GM18499 (cell line): ENCODE results near the gene CFAP54.
"Not testable (repeated sequence)": the region's sequence is repeated elsewhere in the genome, so short reads cannot be mapped to it uniquely, and the experiment has no call there.

ENCODE experiments used
- ATAC-seq: cut with Tn5 transposase; IDR thresholded peaks from one replicate; pipeline ENCODE4 v1.9.1; 2021; ENCODE audit warnings: moderate number of reproducible peaks; ENCODE audit not compliant: insufficient read depth, unreplicated experiment

Gene CFAP54

GRCh38 chr12:96471368-96472050 is 17.9 kb upstream of the CFAP54 start:
- no peak for ATAC-seq

GRCh38 chr12:96472384-96472783 is 17.0 kb upstream of the CFAP54 start:
- no peak for ATAC-seq

DNA sequence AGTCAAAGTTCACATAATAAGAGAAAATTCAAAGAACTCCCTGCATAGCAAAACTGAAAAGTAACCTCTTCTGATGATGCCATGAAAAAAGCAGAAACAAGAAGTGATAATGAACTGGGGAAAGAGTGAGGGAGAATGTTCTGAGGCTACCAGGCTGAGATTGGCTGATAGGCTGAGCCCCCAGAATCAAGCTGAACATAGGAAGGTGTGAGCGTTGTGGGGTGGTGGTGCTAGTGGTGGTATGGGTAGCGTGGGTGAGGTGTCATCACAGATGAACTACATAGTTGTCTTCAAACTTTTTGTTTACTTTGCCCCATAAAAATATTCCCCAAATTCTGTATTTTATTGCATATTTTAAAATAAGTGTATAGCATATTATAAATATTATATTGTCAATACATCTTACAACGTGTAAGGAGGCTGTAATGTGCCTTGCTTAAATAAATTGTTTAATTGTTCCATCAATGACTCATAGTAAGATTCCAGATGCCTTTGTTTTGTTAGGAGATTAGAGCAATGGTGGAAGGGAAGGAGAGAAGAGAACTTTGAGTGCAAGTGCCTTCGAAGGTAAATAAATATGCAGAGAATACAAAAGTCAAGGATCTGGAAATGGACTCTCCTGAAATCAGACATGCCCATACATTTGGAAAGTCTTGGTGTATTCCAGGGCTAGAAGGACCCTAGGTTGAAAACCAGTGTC is 15.8 kb upstream of the CFAP54 start:
- ATAC-seq = no peak

- no peak for ATAC-seq
Measured at GRCh38 chr12:96474206-96474605, 15.2 kb upstream of the CFAP54 start.

GRCh38 chr12:96478011-96478410 is 11.4 kb upstream of the CFAP54 start:
- no peak for ATAC-seq

- ATAC-seq = no peak
Measured at GRCh38 chr12:96482086-96482485, 7.3 kb upstream of the CFAP54 start.

GRCh38 chr12:96483116-96483515 is 6.3 kb upstream of the CFAP54 start:
- ATAC-seq = no peak

DNA sequence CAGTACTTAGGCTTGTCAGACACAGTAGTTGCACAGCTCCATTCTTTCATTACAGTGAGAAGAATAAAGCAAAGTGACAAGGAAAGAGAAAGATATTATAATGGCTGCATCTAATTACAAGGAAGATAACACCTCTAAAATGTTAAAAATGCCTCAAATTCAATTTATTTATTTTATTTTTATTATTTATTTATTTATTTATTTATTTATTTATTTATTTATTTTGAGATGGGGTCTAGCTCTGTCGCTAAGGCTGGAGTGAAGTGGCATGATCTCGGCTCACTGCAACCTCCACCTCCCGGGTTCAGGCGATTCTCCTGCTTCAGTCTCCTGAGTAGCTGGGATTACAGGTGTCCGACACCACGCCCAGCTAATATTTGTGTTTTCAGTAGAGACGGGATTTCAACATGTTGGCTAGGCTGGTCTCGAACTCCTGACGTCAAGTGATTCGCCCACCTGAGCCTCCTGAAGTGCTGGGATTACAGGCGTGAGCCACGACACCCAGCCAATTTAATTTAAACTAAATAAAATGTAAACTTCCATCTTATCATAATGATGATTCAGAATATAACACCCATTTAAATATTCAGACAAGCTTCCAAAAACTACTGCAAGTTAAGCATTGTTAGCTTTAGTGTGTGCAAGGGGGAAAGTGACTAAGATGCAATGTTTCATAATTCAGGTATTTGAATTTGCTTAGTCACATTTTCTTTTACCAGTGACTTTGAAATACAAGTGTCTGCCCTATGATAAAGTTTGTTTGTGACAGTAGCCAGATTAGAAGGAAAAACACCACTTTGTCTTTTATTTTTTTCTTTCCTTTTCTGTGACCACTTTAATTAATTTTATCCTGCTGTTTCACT is 2.4 kb upstream of the CFAP54 start:
- no peak for ATAC-seq

GRCh38 chr12:96487634-96488033 is 1.7 kb upstream of the CFAP54 start:
- ATAC-seq = no peak

DNA sequence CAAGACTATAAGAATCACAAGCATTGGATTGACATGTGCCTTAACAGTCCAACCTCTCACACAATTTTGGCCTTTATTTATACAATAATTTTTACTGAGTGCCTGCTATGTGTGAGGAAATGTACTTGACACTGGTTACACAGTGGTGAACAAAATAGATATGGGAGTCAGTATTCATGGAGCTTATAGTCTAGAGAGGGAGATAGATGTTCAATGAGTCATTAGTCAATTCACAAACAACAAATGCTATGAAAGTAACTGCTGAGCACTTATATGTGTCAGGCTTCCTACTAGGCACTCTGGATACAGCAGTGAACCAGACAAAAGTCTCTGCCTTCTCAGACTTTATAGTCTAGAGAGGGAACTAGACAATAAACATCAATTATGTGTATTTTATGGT is 3.7 kb downstream of the CFAP54 start:
- no peak for ATAC-seq

DNA sequence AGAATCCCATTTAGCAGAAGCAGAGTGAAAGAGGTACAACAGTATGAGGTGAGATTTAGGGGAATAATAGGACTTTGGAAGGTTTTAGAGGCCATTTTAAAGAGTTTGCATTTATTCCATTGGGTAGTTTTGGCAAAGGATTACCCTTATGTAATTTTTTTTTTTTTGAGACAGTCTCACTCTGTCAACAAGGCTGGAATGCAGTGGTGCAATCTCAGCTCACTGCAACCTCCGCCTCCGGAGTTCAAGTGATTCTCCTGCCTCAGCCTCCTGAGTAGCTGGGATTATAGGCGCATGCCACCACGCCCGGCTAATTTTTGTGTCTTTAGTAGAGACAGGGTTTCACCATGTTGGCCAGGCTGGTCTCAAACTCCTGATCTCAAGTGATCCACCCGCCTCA is 4.8 kb downstream of the CFAP54 start:
- ATAC-seq = not testable (repeated sequence)

GRCh38 chr12:96495155-96495554 is 5.8 kb downstream of the CFAP54 start:
- no peak for ATAC-seq

- peak; percentile 47 for ATAC-seq
Measured at GRCh38 chr12:96495841-96496545, 6.6 kb downstream of the CFAP54 start.

- no peak for ATAC-seq
Measured at GRCh38 chr12:96496944-96497343, 7.6 kb downstream of the CFAP54 start.

DNA sequence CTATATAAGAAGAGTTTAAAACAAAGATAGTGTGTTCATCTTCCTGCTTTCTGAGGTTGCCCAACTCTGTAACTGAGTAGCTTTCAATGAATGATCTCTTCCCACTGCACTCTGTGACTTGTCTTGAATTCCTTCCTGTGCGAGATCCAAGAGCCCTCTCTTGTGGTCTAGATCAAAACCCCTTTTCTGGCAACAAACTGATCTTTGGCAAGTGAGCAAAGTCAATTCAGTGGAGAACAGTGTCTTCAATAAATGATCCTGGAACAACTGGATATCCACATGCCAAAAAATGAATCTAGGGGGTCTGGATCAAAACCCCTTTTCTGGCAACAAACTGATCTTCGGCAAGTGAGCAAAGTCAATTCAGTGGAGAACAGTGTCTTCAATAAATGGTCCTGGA is 8.5 kb downstream of the CFAP54 start:
- ATAC-seq = no peak

GRCh38 chr12:96500693-96501092 is 11.3 kb downstream of the CFAP54 start:
- ATAC-seq = no peak

DNA sequence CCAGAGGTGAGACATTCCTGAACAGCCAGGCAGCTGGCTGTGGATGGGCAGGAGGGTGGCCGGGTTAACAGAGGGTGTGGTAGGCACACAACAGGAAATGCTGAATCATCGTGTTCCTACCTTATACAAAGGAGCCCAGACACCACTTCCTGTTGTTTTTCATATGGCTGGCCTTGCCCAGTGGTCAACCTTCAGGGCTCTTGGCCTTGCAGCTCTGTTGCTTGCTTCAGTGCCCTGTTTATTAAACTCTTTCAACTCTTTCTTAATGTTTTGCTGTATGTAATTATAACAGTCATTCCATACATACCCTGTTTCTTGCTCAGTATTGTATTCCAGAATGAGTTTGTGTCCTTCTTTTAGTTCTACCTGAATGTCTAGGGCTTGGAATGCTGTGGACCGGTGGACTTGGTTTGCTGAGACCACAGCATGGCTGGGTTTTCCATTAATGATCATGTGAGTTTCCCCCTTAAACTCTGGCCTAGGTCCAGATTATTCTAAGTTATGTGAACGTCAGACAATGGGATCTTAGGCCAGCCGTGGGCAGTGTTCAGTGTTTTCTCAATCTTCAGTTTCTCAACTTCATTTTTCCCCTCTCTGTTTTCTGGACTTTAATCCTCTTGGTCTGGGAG is 11.9 kb downstream of the CFAP54 start:
- peak; percentile 61 for ATAC-seq

- no peak for ATAC-seq
Measured at GRCh38 chr12:96501908-96502307, 12.5 kb downstream of the CFAP54 start.

DNA sequence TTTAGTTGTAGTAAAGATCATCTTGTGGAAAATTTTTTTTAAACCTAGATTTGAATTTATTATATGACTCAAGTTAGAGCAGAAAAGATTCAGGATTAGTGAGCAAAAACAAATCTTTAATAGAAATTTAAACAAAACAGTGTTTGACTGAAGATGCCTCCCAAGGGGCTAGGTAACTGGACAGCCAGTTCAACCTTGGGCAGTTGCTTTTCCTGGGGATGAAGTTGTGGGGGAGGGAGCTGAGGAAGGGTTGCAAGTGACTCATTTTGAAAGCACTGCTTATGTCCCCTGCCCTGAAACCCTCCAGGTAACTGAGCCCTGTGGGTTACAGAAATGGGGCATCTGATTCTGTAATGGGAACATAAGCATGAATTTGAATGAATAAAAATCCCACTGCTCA is 13.1 kb downstream of the CFAP54 start:
- no peak for ATAC-seq

GRCh38 chr12:96502949-96503532 is 13.7 kb downstream of the CFAP54 start:
- no peak for ATAC-seq
